Measurements from ENCODE around the gene PAX6.

DNA sequence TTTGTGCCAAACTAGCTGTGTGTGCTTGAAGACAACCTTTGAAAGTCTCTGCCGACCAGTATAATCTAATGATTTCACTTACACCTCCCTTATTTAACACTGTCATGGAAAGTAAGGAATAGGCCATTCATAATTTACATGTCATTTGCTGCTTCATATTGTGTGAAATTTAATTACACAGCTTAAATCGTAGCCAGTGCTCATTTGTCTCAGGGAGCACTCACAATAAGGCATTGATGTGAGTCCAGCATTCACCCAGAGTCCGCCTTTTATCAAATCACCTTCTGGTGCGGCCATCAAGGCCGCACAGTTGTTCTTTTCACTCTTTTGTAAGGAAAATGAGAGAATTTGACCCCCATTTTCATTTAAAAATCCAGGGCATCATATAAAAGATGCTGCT is 46.9 kb downstream of the PAX6 start:
- TF ChIP-seq, protein P1, sequence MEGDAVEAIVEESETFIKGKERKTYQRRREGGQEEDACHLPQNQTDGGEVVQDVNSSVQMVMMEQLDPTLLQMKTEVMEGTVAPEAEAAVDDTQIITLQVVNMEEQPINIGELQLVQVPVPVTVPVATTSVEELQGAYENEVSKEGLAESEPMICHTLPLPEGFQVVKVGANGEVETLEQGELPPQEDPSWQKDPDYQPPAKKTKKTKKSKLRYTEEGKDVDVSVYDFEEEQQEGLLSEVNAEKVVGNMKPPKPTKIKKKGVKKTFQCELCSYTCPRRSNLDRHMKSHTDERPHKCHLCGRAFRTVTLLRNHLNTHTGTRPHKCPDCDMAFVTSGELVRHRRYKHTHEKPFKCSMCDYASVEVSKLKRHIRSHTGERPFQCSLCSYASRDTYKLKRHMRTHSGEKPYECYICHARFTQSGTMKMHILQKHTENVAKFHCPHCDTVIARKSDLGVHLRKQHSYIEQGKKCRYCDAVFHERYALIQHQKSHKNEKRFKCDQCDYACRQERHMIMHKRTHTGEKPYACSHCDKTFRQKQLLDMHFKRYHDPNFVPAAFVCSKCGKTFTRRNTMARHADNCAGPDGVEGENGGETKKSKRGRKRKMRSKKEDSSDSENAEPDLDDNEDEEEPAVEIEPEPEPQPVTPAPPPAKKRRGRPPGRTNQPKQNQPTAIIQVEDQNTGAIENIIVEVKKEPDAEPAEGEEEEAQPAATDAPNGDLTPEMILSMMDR (conservative IDR thresholded peaks at IDR 0.05; ENCODE audit: low read length), result no peak
- TF ChIP-seq EZH2phosphoT487 (IDR thresholded peaks at IDR 0.05; ENCODE audit: borderline replicate concordance, low read depth, low read length), result no peak

All from OCI-LY7 (cell line).